Aorta (tissue), 5 donors: ENCODE measurements around the gene SSTR5. TPM values are rescaled to one million over a fixed set of nuclear protein-coding genes. Genes with fewer than 3 reads are reported as not detected.

Experiments used
- ATAC-seq: fragments of 200-7000 bp; cut with Tn5 transposase; one replicate; pipeline ENCODE4 v1.9.1; 2022; ENCODE audit warnings: moderate library complexity; ENCODE audit not compliant: low FRiP score
- DNase-seq, 2 donors: peaks; one replicate each; pipeline ENCODE4 v3.0.0-alpha.2; 2020
- H3K27ac ChIP-seq, 2 donors: one replicate each; pipeline ENCODE4 v1.5.1; 2013; ENCODE audit warnings: low read length in 2 of 2, mild to moderate bottlenecking in 2 of 2, moderate library complexity in 2 of 2, control low read depth in 1 of 2, inconsistent platforms in 1 of 2, low read depth in 1 of 2
- H3K27me3 ChIP-seq, 2 donors: one replicate each; pipeline ENCODE4 v1.6.1; 2013; ENCODE audit warnings: control low read depth in 1 of 2, low read length in 1 of 2, mild to moderate bottlenecking in 1 of 2, moderate library complexity in 1 of 2; ENCODE audit not compliant: insufficient read depth in 2 of 2, control insufficient read depth in 1 of 2
- H3K36me3 ChIP-seq, 2 donors: one replicate each; pipeline ENCODE4 v1.6.1; 2013; ENCODE audit warnings: control low read depth in 1 of 2, low read length in 1 of 2, mild to moderate bottlenecking in 1 of 2; ENCODE audit not compliant: insufficient read depth in 2 of 2, control insufficient read depth in 1 of 2
- H3K4me1 ChIP-seq, 2 donors: one replicate each; pipeline ENCODE4 v1.6.1; 2013; ENCODE audit warnings: low read length in 2 of 2, control low read depth in 1 of 2, mild to moderate bottlenecking in 1 of 2, moderate library complexity in 1 of 2; ENCODE audit not compliant: insufficient read depth in 2 of 2, control insufficient read depth in 1 of 2
- H3K4me3 ChIP-seq, 2 donors: one replicate each; pipeline ENCODE4 v1.5.1; 2013; ENCODE audit warnings: low read length in 2 of 2, control low read depth in 1 of 2, mild to moderate bottlenecking in 1 of 2
- H3K9me3 ChIP-seq: one replicate; pipeline ENCODE4 v1.6.1; 2013; ENCODE audit warnings: mild to moderate bottlenecking, low read length; ENCODE audit not compliant: control insufficient read depth
- WGBS, 2 donors: extraction: QIAGEN DNeasy Blood & Tissue Kit; methylation state at CpG; one replicate each; pipeline ENCODE4 v1.1.7; 2013; 5-methylcytosine and 5-hydroxymethylcytosine counted together
- intact Hi-C, 2 donors: fragments of 100-400 bp; cut with DNase I; formaldehyde crosslinking; loops; one replicate each; pipeline versions ENCODE4 v1.14.2 to v1.15.0; 2022
- polyA plus RNA-seq, 2 donors: library from polyadenylated mRNA; stranded (reverse); fragments of 200-250 nt; gene quantifications; one replicate each; pipeline ENCODE4 v1.2.3, GENCODE V29; 2013
- total RNA-seq, 2 donors: library from RNA; stranded (reverse); fragmentation: NEBNext Ultra II Directional; extraction: Animal tissue kit (Norgen Biotek cat#: 25700); gene quantifications; one replicate each; pipeline ENCODE4 v1.2.1, GENCODE V29; 2021
- donor health status: healthy with polysubstance abuse.
- donor health status: Bipolar disorder and iron deficiency.
- donor health status: DM: no; HTN: no; CAD: no.
- donor health status: DM: no; HTN: no; CAD: no.
- donor health status: DM: yes; HTN: yes; CAD: no.

SSTR5 gene
- total and polyA plus RNA-seq, 4 donors, result 0.26 to 0.75 (median 0.49) TPM; not detected in 1

DNA sequence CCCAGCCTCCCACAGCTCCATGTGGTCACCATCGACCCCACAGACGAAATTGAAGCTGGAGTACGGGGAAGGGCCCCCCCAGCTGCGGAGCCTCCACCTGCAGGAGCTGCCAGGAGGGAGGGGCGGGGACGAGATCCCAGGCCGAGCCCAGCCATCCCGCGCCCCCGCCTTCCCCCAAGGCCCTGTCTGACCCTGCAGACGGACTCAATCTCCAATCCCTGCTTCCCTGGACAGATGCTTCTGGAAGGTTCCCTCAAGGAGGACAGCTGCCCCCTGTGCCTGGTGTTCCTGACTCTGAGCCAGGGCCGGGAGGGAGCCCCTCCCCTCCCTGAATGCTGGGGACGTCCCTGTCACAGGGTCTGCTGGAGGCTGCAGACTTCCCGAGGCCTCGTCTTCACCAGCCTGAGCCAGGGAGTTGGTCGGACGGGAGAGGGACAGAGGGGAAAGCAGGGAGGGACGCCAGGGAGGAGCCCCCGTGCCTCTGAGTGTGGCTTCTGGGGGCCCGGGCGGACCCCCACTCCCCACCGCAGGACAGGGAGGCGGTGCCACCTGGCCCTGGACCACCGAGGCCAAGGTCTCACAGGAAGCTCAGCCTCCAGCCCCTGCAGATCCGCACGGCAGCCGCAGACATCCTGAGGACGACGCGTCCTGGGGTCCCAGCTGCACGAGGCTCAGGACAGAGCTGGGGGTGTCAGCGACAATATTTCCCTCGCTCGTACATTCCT is 44.8 kb downstream of the SSTR5 start:
- DNase-seq, result no peak
- ATAC-seq, result no peak

GRCh38 chr16:1117926-1118325 is 45.4 kb downstream of the SSTR5 start:
- ATAC-seq, result no peak
- Histone ChIP-seq H3K27ac (no peak overlapping the region), H3K27me3 (no peaks in the 10 kb centered on the region), H3K36me3 (no peaks in the 10 kb centered on the region), H3K4me3 (no peak overlapping the region), H3K9me3 (no peaks in the 10 kb centered on the region), H3K4me1 (no peaks in the 10 kb centered on the region)
- WGBS, 2 donors, result 84 to 85% methylated on average over 19 of the region's 19 CpGs
- intact Hi-C loops, result no loop called here
- DNase-seq, result no peak

More for the DNA sequence above, 44.8 kb downstream of the SSTR5 start:
- Histone ChIP-seq H3K4me3 (no peak overlapping the region), H3K27me3 (no peaks in the 10 kb centered on the region), H3K36me3 (no peaks in the 10 kb centered on the region), H3K9me3 (no peaks in the 10 kb centered on the region), H3K27ac (no peak overlapping the region), H3K4me1 (no peaks in the 10 kb centered on the region)
- 60 to 61% methylated on average over 34 of the region's 34 CpGs for WGBS, 2 donors
- intact Hi-C loops, result no loop called here

GRCh38 chr16:1119129-1119528 is 46.6 kb downstream of the SSTR5 start:
- H3K36me3 ChIP-seq, result no peaks in the 10 kb centered on the region
- H3K27me3 ChIP-seq, result no peaks in the 10 kb centered on the region
- WGBS, 2 donors, result 84% methylated on average over 16 to 19 of the region's 19 CpGs
- H3K4me1 ChIP-seq, result no peaks in the 10 kb centered on the region
- no peak for DNase-seq
- H3K9me3 ChIP-seq, result no peaks in the 10 kb centered on the region
- no peak for ATAC-seq
- H3K4me3 ChIP-seq, result no peak overlapping the region
- intact Hi-C loops, result no loop called here
- H3K27ac ChIP-seq, result no peak overlapping the region

GRCh38 chr16:1119766-1120576 is 47.4 kb downstream of the SSTR5 start:
- Histone ChIP-seq H3K36me3 (no peaks in the 10 kb centered on the region), H3K4me1 (no peaks in the 10 kb centered on the region), H3K27ac (no peak overlapping the region), H3K4me3 (no peak overlapping the region), H3K9me3 (no peaks in the 10 kb centered on the region), H3K27me3 (no peaks in the 10 kb centered on the region)
- ATAC-seq (no peak), DNase-seq (no peak)
- intact Hi-C loops, result no loop called here
- 80% methylated on average over 35 of the region's 35 CpGs for WGBS, 2 donors

- Histone ChIP-seq H3K27me3 (no peaks in the 10 kb centered on the region), H3K4me1 (no peaks in the 10 kb centered on the region), H3K4me3 (no peak overlapping the region), H3K27ac (no peak overlapping the region), H3K36me3 (no peaks in the 10 kb centered on the region), H3K9me3 (no peaks in the 10 kb centered on the region)
- ATAC-seq (no peak), DNase-seq (no peak)
- intact Hi-C loops, result no loop called here
- WGBS, 2 donors, result 59 to 70% methylated on average over 21 to 22 of the region's 22 CpGs
These were observed 48.0 kb downstream of the SSTR5 start for GRCh38 chr16:1120577-1120941.

GRCh38 chr16:1121009-1121408 is 48.5 kb downstream of the SSTR5 start:
- no peaks in the 10 kb centered on the region for H3K4me1 ChIP-seq
- H3K4me3 ChIP-seq, result no peak overlapping the region
- ATAC-seq, result no peak
- H3K27me3 ChIP-seq, result no peaks in the 10 kb centered on the region
- no peaks in the 10 kb centered on the region for H3K9me3 ChIP-seq
- DNase-seq, result no peak
- intact Hi-C loops, result no loop called here
- WGBS, 2 donors, result 69 to 74% methylated on average over 17 to 23 of the region's 23 CpGs
- no peak overlapping the region for H3K27ac ChIP-seq
- no peaks in the 10 kb centered on the region for H3K36me3 ChIP-seq

- Histone ChIP-seq H3K4me3 (no peak overlapping the region), H3K9me3 (no peaks in the 10 kb centered on the region), H3K36me3 (no peaks in the 10 kb centered on the region), H3K4me1 (no peaks in the 10 kb centered on the region), H3K27ac (no peak overlapping the region), H3K27me3 (no peaks in the 10 kb centered on the region)
- no peak for DNase-seq
- intact Hi-C loops, result no loop called here
- 74 to 77% methylated on average over 29 to 30 of the region's 30 CpGs for WGBS, 2 donors
- ATAC-seq, result no peak
These were observed 49.3 kb downstream of the SSTR5 start for GRCh38 chr16:1121601-1122397.

DNA sequence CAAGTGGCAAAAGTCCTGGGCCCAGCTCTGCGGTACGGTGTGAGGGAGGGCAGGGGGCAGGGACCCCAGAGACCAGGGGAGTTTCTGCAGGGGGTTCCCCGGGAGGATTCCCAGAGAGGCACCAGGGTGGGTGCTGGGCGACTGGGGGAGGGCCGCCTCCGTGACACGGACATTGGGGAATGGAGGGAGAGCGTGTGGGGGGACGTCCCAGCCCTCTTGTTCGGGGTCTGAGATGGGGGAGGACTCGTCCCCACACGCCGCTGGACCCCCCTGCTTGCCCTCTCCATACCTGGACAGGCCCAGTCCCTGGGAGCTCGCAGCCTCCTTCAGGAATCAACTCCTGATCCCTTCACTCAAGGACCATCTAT is 49.8 kb downstream of the SSTR5 start:
- WGBS, 2 donors, result 86 to 97% methylated on average over 12 to 14 of the region's 14 CpGs
- Histone ChIP-seq H3K4me3 (no peak overlapping the region), H3K27me3 (no peaks in the 10 kb centered on the region), H3K36me3 (no peaks in the 10 kb centered on the region), H3K9me3 (no peaks in the 10 kb centered on the region), H3K27ac (no peak overlapping the region), H3K4me1 (no peaks in the 10 kb centered on the region)
- ATAC-seq (no peak), DNase-seq (no peak)
- intact Hi-C loops, result no loop called here
